T-helper 2 cell treated with Interferon-gamma antibody and Interleukin-4, amounts not matched to agents 5 μg/mL and 100 μg/mL, for 36 hours (primary cell): ENCODE measurements around the gene FAM222A.

Experiments used
- DNase-seq: peaks from one replicate; pipeline ENCODE4 v3.0.0; 2021; ENCODE audit warnings: low spot score
- H3K27ac Mint-ChIP-seq: one replicate; pipeline ENCODE4 v1.8.0; 2021; ENCODE audit warnings: mild to moderate bottlenecking, mixed read lengths
- H3K27me3 Mint-ChIP-seq: one replicate; pipeline ENCODE4 v1.8.0; 2021; ENCODE audit warnings: low read depth, mixed read lengths
- H3K36me3 Mint-ChIP-seq: one replicate; pipeline ENCODE4 v1.8.0; 2021; ENCODE audit warnings: low read depth, mixed read lengths
- H3K4me1 Mint-ChIP-seq: one replicate; pipeline ENCODE4 v1.8.0; 2021; ENCODE audit warnings: low read depth, mixed read lengths
- H3K4me3 Mint-ChIP-seq: one replicate; pipeline ENCODE4 v1.8.0; 2022; ENCODE audit warnings: mild to moderate bottlenecking, moderate library complexity, mixed read lengths
- H3K9me3 Mint-ChIP-seq: one replicate; pipeline ENCODE4 v1.8.0; 2021; ENCODE audit warnings: mixed read lengths

Gene FAM222A

GRCh38 chr12:109796057-109796456 is 82.4 kb downstream of the FAM222A start:
- H3K4me1 Mint-ChIP-seq = no peaks in the 10 kb centered on the region
- DNase-seq = no peak

GRCh38 chr12:109797905-109798669 is 84.5 kb downstream of the FAM222A start:
- Mint-ChIP-seq H3K4me3 (no peak overlapping the region), H3K36me3 (no peaks in the 10 kb centered on the region), H3K4me1 (no peaks in the 10 kb centered on the region), H3K27me3 (peaks cover 2% of the 10 kb centered on the region), H3K27ac (no peak overlapping the region), H3K9me3 (no peaks in the 10 kb centered on the region)
- DNase-seq = no peak

More at GRCh38 chr12:109796057-109796456, 82.4 kb downstream of the FAM222A start:
- Mint-ChIP-seq H3K4me3 (no peak overlapping the region), H3K9me3 (no peaks in the 10 kb centered on the region), H3K27me3 (peaks cover 2% of the 10 kb centered on the region), H3K36me3 (no peaks in the 10 kb centered on the region), H3K27ac (no peak overlapping the region)

GRCh38 chr12:109798691-109799090 is 85.1 kb downstream of the FAM222A start:
- H3K9me3 Mint-ChIP-seq = no peaks in the 10 kb centered on the region
- no peaks in the 10 kb centered on the region for H3K36me3 Mint-ChIP-seq
- H3K4me3 Mint-ChIP-seq = no peak overlapping the region
- H3K4me1 Mint-ChIP-seq = no peaks in the 10 kb centered on the region
- DNase-seq = no peak
- H3K27ac Mint-ChIP-seq = no peak overlapping the region
- no peaks in the 10 kb centered on the region for H3K27me3 Mint-ChIP-seq

- H3K27me3 Mint-ChIP-seq = no peaks in the 10 kb centered on the region
- no peak overlapping the region for H3K4me3 Mint-ChIP-seq
- no peaks in the 10 kb centered on the region for H3K36me3 Mint-ChIP-seq
- H3K4me1 Mint-ChIP-seq = no peaks in the 10 kb centered on the region
- H3K27ac Mint-ChIP-seq = no peak overlapping the region
- H3K9me3 Mint-ChIP-seq = no peaks in the 10 kb centered on the region
- DNase-seq = no peak
These were observed 86.9 kb downstream of the FAM222A start for GRCh38 chr12:109800536-109800935.

GRCh38 chr12:109802828-109803227 is 89.2 kb downstream of the FAM222A start:
- H3K9me3 Mint-ChIP-seq = no peaks in the 10 kb centered on the region
- no peaks in the 10 kb centered on the region for H3K4me1 Mint-ChIP-seq
- H3K36me3 Mint-ChIP-seq = no peaks in the 10 kb centered on the region
- no peak overlapping the region for H3K4me3 Mint-ChIP-seq
- no peak for DNase-seq
- no peaks in the 10 kb centered on the region for H3K27me3 Mint-ChIP-seq
- H3K27ac Mint-ChIP-seq = no peak overlapping the region

- H3K4me3 Mint-ChIP-seq = no peak overlapping the region
- H3K27ac Mint-ChIP-seq = no peak overlapping the region
- no peaks in the 10 kb centered on the region for H3K36me3 Mint-ChIP-seq
- no peaks in the 10 kb centered on the region for H3K9me3 Mint-ChIP-seq
- no peak for DNase-seq
- H3K27me3 Mint-ChIP-seq = no peaks in the 10 kb centered on the region
- no peaks in the 10 kb centered on the region for H3K4me1 Mint-ChIP-seq
These were observed 90.1 kb downstream of the FAM222A start for GRCh38 chr12:109803678-109804077.

GRCh38 chr12:109804820-109805761 is 91.5 kb downstream of the FAM222A start:
- peak; percentile 50 for DNase-seq
- H3K4me3 Mint-ChIP-seq = no peak overlapping the region
- H3K36me3 Mint-ChIP-seq = no peaks in the 10 kb centered on the region
- H3K27ac Mint-ChIP-seq = no peak overlapping the region
- no peaks in the 10 kb centered on the region for H3K4me1 Mint-ChIP-seq
- no peaks in the 10 kb centered on the region for H3K27me3 Mint-ChIP-seq
- H3K9me3 Mint-ChIP-seq = no peaks in the 10 kb centered on the region

GRCh38 chr12:109807954-109808643 is 94.5 kb downstream of the FAM222A start:
- H3K27me3 Mint-ChIP-seq = no peaks in the 10 kb centered on the region
- no peaks in the 10 kb centered on the region for H3K36me3 Mint-ChIP-seq
- no peak overlapping the region for H3K4me3 Mint-ChIP-seq

GRCh38 chr12:109808876-109809646 is 95.4 kb downstream of the FAM222A start:
- Mint-ChIP-seq H3K4me1 (no peaks in the 10 kb centered on the region), H3K36me3 (no peaks in the 10 kb centered on the region), H3K4me3 (no peak overlapping the region), H3K9me3 (no peaks in the 10 kb centered on the region), H3K27me3 (no peaks in the 10 kb centered on the region), H3K27ac (no peak overlapping the region)
- no peak for DNase-seq

More at GRCh38 chr12:109807954-109808643, 94.5 kb downstream of the FAM222A start:
- DNase-seq = no peak
- Mint-ChIP-seq H3K9me3 (no peaks in the 10 kb centered on the region), H3K4me1 (no peaks in the 10 kb centered on the region), H3K27ac (no peak overlapping the region)

- no peaks in the 10 kb centered on the region for H3K27me3 Mint-ChIP-seq
- no peak for DNase-seq
- H3K4me1 Mint-ChIP-seq = no peaks in the 10 kb centered on the region
- H3K36me3 Mint-ChIP-seq = no peaks in the 10 kb centered on the region
- no peaks in the 10 kb centered on the region for H3K9me3 Mint-ChIP-seq
- H3K27ac Mint-ChIP-seq = no peak overlapping the region
- H3K4me3 Mint-ChIP-seq = no peak overlapping the region
These were observed 97.5 kb downstream of the FAM222A start for GRCh38 chr12:109810954-109811623.

GRCh38 chr12:109811624-109811995 is 98.0 kb downstream of the FAM222A start:
- Mint-ChIP-seq H3K27me3 (no peaks in the 10 kb centered on the region), H3K4me1 (no peaks in the 10 kb centered on the region), H3K27ac (no peak overlapping the region), H3K36me3 (no peaks in the 10 kb centered on the region), H3K9me3 (no peaks in the 10 kb centered on the region), H3K4me3 (no peak overlapping the region)
- DNase-seq = no peak

- Mint-ChIP-seq H3K27me3 (no peaks in the 10 kb centered on the region), H3K36me3 (no peaks in the 10 kb centered on the region), H3K9me3 (no peaks in the 10 kb centered on the region), H3K4me3 (no peak overlapping the region), H3K4me1 (no peaks in the 10 kb centered on the region), H3K27ac (no peak overlapping the region)
- no peak for DNase-seq
These were observed 100.3 kb downstream of the FAM222A start for GRCh38 chr12:109813810-109814416.
